ENCODE results near the gene FABP1. TPM values are rescaled to one million over a fixed set of nuclear protein-coding genes. Genes with fewer than 3 reads are reported as not detected.
A peak's percentile ranks its signal among the peaks of the same experiment; 100 is the strongest.

Gene FABP1
- total RNA-seq, 1 donor from 2014 or later: not detected

GRCh38 chr2:88122141-88122884, 5.5 kb downstream of the FABP1 start:
- intact Hi-C loops (cut with DNase I): no loop called here
- DNase-seq: no peak
- no peaks in the 10 kb centered on the region for H3K9me3 ChIP-seq
- H3K4me1 ChIP-seq: no peaks in the 10 kb centered on the region
- no peak for ATAC-seq
- peaks cover 13% of the 10 kb centered on the region for H3K27me3 ChIP-seq (ENCODE audit: low read depth)
- H3K36me3 ChIP-seq: no peaks in the 10 kb centered on the region
- no peak overlapping the region for H3K27ac ChIP-seq
- no peak overlapping the region for H3K4me3 ChIP-seq
- TF ChIP-seq, protein P1, sequence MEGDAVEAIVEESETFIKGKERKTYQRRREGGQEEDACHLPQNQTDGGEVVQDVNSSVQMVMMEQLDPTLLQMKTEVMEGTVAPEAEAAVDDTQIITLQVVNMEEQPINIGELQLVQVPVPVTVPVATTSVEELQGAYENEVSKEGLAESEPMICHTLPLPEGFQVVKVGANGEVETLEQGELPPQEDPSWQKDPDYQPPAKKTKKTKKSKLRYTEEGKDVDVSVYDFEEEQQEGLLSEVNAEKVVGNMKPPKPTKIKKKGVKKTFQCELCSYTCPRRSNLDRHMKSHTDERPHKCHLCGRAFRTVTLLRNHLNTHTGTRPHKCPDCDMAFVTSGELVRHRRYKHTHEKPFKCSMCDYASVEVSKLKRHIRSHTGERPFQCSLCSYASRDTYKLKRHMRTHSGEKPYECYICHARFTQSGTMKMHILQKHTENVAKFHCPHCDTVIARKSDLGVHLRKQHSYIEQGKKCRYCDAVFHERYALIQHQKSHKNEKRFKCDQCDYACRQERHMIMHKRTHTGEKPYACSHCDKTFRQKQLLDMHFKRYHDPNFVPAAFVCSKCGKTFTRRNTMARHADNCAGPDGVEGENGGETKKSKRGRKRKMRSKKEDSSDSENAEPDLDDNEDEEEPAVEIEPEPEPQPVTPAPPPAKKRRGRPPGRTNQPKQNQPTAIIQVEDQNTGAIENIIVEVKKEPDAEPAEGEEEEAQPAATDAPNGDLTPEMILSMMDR (IDR thresholded peaks at IDR 0.05): no peak

GRCh38 chr2:88121678-88122077, 6.2 kb downstream of the FABP1 start:
- no peak for DNase-seq
- H3K27ac ChIP-seq: no peak overlapping the region
- TF ChIP-seq, protein P1 (IDR thresholded peaks at IDR 0.05): no peak

DNA sequence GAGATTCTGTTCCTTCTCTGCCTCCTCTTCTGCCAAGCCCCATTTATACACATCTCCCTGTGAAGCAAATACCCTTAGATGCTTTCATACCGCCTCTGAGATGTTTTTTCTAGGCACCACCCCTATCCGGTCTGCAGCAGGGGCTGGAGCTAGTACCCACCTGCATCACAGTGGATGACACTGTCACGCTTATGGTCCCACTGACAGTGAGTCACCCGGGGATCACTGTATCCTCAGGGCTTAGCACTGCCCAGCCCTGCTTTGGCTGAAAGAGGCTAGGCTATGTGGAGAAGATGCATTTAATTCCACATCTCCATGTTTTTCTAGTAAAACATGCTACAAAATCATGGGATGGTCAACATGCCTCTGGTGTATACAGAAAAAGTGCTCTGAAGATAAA, 9.9 kb downstream of the FABP1 start:
- H3K27me3 ChIP-seq (ENCODE audit: low read depth): no peaks in the 10 kb centered on the region
- ATAC-seq: no peak
- H3K36me3 ChIP-seq: no peaks in the 10 kb centered on the region
- no peak overlapping the region for H3K4me3 ChIP-seq
- DNase-seq: no peak
- intact Hi-C loops (cut with DNase I): no loop called here
- no peak overlapping the region for H3K27ac ChIP-seq
- H3K4me1 ChIP-seq: no peaks in the 10 kb centered on the region
- H3K9me3 ChIP-seq: no peaks in the 10 kb centered on the region
- TF ChIP-seq, protein P1 (IDR thresholded peaks at IDR 0.05): no peak

More at GRCh38 chr2:88121678-88122077, 6.2 kb downstream of the FABP1 start:
- intact Hi-C loops (cut with DNase I): no loop called here
- Histone ChIP-seq H3K27me3 (ENCODE audit: low read depth) (peaks cover 13% of the 10 kb centered on the region), H3K4me3 (no peak overlapping the region), H3K36me3 (no peaks in the 10 kb centered on the region), H3K4me1 (no peaks in the 10 kb centered on the region), H3K9me3 (no peaks in the 10 kb centered on the region)
- ATAC-seq: peak in 1 of 2 donors; percentile 29

DNA sequence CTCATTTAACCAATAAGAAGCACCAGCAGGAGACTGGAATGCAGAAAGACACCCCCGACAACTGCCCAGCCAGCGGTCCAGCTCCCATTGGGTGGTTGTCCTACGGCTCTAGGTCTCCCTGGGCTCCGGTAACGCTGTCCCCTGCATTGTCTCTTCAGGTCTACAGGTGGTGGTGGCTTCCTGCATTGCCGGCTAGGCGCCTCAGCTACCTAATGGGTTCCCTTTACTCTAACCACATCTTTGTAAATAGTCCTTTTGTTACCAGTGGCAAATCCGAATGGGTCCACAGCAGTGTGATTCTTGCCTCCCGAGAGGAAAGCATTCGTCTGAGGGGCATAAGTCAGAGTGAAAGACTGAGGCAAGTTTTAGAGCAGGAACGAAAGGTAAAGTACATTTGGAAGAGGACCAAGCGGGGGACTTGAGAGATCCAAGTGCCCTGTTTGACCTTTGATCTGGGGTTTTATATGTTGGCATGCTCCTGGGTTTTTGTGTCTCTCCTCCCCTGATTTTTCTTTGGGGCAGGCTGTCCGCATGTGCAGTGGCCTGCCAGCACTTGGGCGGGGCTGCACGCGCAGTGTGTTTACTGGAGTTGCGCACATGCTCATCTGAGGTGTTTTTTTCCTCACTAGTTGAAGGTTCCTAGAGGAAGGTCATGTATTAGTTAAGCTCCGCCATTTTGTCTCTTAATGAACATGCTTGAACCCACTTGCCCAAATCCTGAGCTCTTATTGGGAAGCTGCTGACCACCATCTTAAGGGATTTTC, 11.0 kb downstream of the FABP1 start:
- no peaks in the 10 kb centered on the region for H3K4me1 ChIP-seq
- intact Hi-C loops (cut with DNase I): no loop called here
- TF ChIP-seq, protein P1 (IDR thresholded peaks at IDR 0.05): no peak
- no peak overlapping the region for H3K4me3 ChIP-seq
- H3K27ac ChIP-seq: no peak overlapping the region
- ATAC-seq: no peak
- no peaks in the 10 kb centered on the region for H3K36me3 ChIP-seq
- no peaks in the 10 kb centered on the region for H3K9me3 ChIP-seq
- H3K27me3 ChIP-seq (ENCODE audit: low read depth): no peaks in the 10 kb centered on the region
- DNase-seq: no peak

DNA sequence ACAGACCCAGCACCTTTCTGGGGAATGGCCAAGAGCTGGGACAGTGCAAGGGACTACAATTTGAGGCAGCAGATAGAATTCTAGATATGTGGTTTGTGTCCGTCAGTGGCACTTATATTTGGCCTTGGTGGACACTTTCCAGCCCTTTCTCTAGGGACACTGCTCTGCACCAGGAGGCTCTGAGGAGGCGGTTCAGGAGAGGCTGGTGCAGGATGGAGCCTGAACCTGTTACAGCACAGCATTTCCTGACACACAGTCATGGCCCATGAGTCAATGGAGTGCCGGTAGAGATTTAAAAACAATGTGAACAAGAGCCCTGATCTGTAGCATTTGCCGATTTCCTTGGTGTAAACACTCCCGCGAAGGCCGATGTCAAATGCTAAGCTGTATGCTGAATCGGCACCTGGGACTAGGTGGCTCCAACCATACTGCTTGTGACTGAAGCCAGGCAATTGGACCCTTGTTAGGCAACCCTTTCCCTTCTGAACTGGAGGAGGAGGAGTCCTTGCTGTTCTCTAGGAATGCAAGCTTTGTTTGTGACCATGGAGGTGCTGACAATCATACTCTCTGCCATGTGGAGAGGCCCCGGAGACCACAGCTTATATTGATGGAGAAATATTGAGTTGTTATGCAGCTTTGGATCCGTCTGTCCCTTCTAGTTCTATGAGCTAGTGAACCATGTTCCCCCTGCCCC, 11.9 kb downstream of the FABP1 start:
- no peak overlapping the region for H3K4me3 ChIP-seq
- intact Hi-C loops (cut with DNase I): no loop called here
- TF ChIP-seq, protein P1 (IDR thresholded peaks at IDR 0.05): no peak
- no peak for DNase-seq
- H3K9me3 ChIP-seq: no peaks in the 10 kb centered on the region
- no peaks in the 10 kb centered on the region for H3K4me1 ChIP-seq
- ATAC-seq: no peak
- no peaks in the 10 kb centered on the region for H3K27me3 ChIP-seq (ENCODE audit: low read depth)
- H3K27ac ChIP-seq: no peak overlapping the region
- H3K36me3 ChIP-seq: no peaks in the 10 kb centered on the region

Data from lower lobe of right lung (tissue), 2 donors.